ENCODE data around the gene FMN1. TPM values are rescaled to one million over a fixed set of nuclear protein-coding genes. Genes with fewer than 3 reads are reported as not detected.

Gene FMN1
- total RNA-seq, 2 donors from 2014 or later, result 5.4 to 9.4 TPM

DNA sequence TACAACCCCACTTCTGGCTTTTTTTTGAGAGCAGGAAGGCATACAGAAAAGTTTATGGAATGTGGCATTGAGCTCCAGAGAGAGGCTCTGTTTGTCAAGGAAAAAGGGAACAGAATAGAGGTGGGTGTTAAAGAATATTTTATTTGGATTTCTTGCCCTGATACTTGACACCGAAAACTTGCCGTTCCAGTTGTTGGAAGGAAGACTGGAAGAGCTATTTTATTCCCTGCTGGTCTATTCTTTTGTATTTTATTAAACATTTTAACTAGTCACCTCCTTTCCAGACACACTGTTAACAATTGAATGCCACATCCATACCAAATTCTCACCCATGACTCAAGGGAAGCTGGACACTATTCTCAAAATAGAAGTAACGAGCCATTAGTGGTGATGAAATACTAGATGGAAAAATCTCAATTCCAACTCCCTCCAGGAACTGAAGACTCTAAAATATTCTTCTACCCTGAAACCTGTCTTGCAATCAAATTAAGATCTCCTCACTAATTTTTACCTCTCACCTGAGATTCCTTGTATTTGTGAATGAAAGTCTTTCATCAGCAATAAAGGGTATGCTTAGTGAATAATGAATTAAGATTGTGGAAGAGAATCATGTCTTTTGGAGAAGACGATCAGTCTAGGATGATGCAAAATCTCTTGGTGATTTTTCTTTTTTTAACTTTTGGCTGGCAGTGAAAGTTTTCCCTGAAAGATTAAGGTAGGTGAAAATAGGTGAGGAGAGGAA is 448.2 kb downstream of the FMN1 start:
- DNase-seq (no peak), ATAC-seq (no peak)
- intact Hi-C loops (cut with DNase I), result no loop called here

DNA sequence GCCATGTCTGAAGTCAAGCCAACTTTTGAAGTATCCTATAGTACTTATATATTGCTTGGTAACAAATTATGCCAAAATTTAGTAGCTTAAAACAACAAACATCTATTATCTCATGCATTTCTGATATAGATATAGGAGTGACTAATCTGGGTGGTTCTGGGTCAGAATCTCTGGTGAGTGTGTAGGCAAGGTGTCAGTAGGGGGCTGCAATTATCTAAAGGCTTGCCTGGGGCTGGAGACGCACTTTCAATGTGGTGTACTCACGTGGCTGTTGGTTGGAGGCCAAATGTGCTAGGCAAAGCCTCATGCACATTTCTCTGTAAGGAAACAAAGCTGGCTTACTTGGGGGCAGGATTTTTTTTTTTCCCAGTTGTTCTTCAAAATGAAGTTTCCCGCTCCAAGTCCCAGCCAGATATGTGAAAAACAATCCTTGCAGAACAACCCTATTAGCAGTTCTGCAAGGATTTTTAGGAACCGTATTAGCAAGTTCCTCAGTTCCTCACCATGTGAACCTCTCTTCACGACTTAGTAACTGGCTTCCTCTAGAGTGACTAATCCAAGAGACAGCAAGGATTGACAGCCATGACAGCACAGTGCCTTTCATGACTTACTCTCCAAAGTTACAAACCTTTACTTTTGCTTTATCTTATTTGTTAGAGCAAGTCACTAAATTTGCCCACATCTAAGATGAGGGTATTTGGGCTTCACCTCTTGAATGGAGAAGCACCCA is 450.9 kb downstream of the FMN1 start:
- no peak for ATAC-seq
- intact Hi-C loops (cut with DNase I), result no loop called here
- DNase-seq, result no peak

DNA sequence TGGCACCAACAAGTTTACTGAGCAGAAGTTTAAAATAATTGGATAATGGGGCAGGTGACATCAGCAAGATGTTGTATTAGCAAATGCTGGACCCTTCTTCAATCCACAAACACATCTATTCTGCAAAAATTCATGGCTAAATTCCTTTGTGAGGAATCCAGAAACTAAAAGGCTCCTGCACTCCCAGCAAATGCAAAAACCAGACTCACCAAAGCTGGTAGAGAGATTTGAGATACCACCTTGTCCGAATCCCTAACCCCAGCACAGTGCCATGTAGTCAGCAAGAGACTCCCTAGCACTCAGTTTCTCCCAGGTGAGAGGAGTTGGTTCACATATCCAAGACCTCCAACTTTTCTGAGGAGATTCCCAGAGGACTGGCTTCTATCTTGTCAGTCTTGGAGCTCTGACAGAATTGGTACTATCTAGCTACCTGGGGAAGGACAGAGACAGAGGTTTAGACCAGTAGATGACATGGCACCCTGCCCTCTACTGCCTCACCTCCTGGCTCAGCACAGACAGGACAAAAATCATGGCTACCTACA is 454.9 kb downstream of the FMN1 start:
- DNase-seq (no peak), ATAC-seq (no peak)
- intact Hi-C loops (cut with DNase I), result no loop called here

DNA sequence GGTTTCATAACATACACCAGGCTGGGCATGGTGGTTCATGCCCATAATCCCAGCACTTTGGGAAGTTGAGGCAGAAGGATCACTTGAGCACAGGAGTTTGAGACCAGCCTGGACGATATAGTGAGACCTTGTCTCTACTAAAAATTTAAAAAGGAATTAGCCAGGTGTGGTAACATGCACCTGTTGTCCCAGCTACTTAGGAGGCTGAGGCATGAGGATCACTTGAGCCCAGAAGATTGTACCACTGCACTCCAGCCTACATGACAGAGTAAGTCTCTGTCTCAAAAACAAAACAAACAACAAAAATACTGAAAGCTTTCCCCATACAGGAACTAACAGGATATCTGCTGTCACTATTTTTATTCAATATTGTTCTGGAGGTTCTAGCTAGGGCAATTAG is 455.8 kb downstream of the FMN1 start:
- ATAC-seq, result no peak
- intact Hi-C loops (cut with DNase I), result no loop called here
- DNase-seq, result no peak

DNA sequence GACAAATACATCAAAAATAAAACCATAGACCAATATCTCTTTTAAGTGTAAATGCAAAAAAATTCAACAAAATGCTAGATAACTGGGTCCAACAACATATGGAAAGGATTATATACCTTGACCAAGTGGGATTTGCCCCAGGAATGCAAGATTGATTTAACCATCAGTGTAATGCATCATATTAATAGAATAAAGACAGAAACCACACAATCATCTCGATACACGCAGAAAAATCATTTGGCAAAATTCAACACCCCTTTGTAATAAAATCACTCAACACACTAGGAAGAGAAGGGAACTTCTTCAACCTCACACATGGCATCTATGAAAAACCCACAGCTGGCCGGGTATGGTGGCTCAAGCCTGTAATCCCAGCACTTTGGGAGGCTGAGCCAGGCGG is 457.2 kb downstream of the FMN1 start:
- intact Hi-C loops (cut with DNase I), result no loop called here
- ATAC-seq, result no peak

DNA sequence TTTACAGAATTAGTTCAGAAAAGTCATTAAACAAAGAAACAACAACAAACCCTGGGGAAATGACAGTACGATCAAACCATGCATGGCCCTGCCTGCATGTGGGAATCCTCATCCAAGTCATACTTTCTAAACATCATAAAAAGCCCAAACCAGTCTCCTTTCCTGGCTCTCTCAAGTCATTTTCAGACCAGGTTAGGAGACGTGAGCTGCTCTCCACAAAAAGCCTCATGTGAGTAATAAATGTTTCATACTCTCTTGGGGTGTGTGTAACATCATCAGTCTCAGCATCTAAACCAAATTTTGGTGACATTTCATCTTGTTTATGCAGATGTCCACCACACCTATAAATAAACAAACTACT is 457.8 kb downstream of the FMN1 start:
- no peak for ATAC-seq
- DNase-seq, result no peak
- intact Hi-C loops (cut with DNase I), result no loop called here

More for the DNA sequence above, 457.2 kb downstream of the FMN1 start:
- DNase-seq, result no peak

DNA sequence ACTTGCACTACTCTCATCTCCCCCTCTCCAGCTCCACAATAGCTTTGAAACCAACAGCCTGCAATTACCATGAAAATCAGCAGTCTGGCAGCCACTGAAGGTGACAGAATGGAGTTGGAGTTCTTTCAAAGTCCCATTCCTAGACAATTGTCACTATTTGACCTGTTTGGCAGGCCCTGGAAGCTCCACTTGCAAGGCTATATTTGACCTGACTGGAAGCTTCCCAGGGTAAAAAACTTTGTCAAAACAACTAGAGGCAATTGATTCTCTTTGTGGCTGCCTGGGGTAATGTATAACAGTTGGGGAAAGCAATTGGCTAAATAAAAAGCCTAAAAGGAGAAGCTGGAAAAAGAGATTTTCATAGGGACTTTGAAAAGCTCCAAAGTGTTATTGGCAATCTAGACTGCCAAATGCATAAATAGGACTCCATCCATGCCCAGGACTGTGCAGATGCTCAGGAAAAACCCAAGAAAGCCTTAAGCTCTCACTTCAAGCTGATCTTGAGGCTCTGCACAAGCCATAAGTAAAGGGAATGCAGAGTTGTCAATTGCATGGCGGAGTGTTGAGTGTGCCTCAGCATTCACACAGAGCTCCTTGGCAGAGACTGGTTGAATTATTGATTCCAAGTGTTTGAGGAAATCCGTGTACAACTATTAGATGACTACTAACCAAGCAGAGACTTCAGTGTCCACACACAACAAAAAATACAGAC is 458.4 kb downstream of the FMN1 start:
- DNase-seq (no peak), ATAC-seq (no peak)
- intact Hi-C loops (cut with DNase I), result no loop called here

DNA sequence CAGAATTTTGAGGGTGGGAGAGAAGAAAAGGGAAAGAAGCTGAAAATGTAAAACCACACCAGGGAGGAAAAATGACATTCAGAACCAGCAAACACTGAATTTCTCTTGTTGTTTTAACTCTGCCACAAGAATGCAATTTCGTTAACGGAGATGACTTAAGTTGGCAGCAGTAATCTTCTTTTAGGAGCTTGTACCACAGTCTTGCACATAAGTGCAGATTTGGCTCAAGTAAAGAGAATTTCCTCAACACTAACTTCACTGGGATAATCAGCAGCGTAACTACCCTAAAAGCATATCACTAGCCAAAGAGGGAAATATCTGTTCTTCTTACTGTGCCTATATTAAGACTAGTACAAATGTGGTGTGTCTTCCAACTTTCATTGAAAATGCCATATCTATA is 461.2 kb downstream of the FMN1 start:
- intact Hi-C loops (cut with DNase I), result no loop called here
- DNase-seq (no peak), ATAC-seq (no peak)

DNA sequence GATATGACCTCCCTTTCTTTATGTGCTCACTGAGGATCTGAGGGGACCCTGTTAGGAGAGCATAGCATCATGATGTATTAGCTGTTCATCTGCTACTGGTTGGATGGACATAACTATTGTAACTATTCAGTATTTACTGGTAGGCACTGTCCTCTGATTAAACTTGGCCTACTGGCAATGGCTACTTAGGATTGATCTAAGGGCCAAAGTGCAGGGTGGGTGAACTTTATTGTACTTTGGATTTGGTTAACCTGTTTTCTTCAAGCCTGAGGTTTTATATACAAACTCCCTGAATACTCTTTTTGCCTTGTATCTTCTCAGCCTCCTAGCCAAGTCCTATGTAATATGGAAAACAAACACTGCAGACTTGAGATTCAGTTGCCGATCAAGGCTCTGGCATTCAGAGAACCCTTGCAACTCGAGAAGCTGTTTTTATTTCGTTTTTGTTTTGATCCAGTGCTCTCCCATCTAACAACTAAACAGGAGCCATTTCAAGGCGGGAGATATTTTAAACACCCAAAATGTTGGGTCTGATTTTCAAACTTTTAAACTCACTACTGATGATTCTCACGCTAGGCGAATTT is 461.8 kb downstream of the FMN1 start:
- ATAC-seq (no peak), DNase-seq (no peak)
- intact Hi-C loops (cut with DNase I), result no loop called here

DNA sequence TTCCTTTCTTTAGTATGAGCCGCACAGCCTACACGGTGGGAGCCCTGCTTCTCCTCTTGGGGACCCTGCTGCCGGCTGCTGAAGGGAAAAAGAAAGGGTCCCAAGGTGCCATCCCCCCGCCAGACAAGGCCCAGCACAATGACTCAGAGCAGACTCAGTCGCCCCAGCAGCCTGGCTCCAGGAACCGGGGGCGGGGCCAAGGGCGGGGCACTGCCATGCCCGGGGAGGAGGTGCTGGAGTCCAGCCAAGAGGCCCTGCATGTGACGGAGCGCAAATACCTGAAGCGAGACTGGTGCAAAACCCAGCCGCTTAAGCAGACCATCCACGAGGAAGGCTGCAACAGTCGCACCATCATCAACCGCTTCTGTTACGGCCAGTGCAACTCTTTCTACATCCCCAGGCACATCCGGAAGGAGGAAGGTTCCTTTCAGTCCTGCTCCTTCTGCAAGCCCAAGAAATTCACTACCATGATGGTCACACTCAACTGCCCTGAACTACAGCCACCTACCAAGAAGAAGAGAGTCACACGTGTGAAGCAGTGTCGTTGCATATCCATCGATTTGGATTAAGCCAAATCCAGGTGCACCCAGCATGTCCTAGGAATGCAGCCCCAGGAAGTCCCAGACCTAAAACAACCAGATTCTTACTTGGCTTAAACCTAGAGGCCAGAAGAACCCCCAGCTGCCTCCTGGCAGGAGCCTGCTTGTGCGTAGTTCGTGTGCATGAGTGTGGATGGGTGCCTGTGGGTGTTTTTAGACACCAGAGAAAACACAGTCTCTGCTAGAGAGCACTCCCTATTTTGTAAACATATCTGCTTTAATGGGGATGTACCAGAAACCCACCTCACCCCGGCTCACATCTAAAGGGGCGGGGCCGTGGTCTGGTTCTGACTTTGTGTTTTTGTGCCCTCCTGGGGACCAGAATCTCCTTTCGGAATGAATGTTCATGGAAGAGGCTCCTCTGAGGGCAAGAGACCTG is 463.5 kb downstream of the FMN1 start:
- DNase-seq, result peak; percentile 27
- ATAC-seq, result peak in 1 of 2 donors; percentile 30
- intact Hi-C loops (cut with DNase I), result no loop called here

DNA sequence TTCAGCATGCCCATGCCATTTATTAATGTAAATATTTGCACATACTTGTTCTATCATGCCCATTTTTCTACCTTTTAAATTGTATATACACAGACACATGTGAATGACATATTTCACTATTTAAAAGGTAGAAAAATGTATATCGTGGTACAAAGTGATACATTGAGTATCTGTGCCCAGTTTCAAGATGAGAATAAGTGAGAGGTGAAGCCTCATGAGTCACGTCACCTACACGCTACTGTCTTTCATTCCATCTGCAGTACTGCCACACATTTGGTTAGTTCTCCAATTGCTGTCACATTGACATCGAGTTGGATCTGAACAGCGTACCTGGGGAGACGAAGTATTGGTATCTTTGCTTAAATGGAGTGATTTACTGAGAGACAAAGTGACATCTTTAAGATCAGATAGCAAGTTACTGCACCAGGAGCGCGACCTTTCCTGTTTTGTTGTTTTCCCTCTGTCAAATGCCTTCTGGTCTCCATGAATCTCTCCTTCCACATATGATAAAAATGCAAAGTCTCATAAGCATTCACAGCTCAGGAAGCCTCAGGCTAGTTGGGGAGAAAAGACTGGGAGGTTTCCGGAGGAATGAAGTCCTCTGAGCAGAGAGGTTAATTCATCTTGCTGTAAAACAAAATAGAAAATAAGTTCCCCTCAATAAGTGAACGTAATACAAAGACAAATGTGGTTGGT is 464.7 kb downstream of the FMN1 start:
- intact Hi-C loops (cut with DNase I), result no loop called here
- DNase-seq (no peak), ATAC-seq (no peak)

DNA sequence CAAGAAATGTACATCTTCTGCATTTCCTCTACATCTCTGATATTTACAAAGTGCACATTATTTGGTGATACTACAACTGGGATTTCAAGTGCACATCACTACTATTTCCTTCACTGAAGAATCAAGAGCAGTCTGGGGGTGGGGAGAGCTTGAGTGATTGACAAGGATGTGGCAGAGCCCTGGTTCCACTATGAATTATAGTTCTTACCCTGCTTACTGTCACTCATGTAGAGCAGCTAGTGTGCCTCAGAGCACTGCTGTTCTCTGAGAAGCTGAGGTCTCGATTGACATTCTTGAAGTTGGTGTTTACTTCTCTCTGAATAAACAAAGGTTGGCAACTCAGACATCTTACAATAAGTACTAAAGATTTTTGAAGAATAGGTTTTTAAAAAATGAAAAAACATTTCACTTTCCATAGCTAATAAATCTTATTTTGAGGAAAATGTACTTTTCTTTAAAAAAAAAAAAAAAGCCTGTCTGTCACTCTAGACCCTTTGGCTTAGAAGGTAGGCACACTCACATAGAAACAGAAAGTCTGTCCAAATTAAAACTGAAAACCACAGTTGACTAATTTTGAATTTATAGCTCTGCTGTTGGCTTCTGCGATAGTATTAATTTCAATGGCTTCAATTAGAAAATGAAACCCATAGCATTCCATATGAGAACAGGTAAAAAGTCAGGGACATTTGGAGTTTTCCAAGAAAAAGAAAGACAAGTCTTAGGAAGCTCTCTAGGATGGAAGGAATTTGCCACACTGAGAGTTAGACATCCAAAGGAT is 471.2 kb downstream of the FMN1 start:
- ATAC-seq (no peak), DNase-seq (no peak)
- intact Hi-C loops (cut with DNase I), result no loop called here

DNA sequence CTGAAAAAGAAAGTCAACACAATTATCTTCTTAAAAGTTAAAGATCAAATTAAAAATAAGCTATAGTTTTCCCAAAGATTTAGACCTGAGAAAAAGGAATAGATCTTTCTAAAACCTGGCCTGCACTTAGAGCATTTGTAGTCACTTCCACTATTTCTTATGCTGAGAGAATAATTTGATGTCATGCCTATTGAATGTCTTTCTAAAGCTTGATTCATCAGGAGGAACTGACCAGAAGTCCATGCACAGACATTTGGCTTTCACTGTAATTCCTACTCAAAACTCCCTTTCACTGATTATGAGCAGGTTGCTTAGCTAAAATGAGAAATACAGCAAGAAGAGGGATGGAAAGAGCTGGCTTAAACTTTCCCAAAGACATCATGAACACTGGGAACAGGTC is 472.4 kb downstream of the FMN1 start:
- ATAC-seq (no peak), DNase-seq (no peak)
- intact Hi-C loops (cut with DNase I), result no loop called here

DNA sequence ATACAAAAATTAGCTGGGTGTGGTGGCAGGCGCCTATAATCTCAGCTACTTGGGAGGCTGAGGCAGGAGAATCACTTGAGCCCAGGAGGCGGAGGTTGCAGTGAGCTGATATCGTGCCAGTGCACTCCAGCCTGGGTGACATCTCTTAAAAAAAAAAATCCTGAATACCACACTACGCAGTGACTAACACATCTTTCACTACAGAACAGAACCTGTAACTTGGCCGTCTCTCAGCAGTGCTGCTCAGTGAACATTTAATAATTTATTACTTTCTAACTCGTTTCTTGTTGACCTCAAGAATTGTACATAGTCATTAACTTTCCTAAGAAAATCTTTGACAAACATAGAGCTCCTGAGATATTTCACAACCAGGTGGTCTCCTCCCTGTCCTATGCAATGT is 472.9 kb downstream of the FMN1 start:
- DNase-seq, result no peak
- no peak for ATAC-seq
- intact Hi-C loops (cut with DNase I), result no loop called here

DNA sequence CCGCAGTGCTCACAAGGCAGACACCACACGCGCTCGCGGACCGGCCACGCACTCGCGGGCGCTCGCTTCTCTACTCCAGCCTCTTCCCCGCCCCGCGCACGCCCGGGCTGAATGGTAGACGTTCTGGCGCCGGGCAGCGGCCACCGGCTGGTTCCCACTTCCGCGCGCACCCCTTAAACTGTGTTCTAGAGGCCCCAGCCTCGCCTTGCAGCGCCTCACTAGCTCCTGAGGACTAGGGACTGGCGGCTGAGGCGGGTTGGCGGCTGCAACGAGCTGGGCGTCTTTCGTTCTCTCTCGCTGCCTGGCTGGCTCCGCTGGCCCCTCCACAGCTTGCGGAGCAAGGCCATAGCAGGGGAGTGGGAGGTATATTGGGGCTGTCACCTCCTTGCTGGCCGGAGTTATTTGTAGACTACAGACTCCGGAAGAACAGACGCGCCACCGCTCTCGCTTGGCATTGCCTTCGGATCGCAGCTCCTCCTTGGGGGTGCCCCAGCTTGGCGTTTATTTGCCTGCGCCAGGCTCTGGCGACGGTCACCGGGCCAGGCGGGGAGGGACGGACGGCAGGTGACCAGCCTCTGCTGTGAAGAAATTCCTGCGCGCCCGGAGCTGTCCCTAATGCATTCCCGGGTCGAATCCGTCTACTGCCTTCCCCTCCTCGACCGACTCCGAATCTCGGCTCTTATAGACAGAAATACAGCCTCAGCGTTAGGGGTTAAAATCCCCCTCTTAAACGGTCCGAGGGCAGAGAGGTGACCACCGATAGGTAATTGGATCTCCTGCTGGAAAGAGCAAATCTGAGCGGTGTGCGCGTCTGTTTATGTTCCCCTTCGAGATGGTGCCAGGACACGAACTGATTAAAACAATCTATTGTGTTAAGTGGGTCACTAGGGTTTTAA is 475.4 kb downstream of the FMN1 start:
- DNase-seq (no peak), ATAC-seq (peak in 1 of 2 donors; percentile 27)
- intact Hi-C loops (cut with DNase I), result no loop called here

DNA sequence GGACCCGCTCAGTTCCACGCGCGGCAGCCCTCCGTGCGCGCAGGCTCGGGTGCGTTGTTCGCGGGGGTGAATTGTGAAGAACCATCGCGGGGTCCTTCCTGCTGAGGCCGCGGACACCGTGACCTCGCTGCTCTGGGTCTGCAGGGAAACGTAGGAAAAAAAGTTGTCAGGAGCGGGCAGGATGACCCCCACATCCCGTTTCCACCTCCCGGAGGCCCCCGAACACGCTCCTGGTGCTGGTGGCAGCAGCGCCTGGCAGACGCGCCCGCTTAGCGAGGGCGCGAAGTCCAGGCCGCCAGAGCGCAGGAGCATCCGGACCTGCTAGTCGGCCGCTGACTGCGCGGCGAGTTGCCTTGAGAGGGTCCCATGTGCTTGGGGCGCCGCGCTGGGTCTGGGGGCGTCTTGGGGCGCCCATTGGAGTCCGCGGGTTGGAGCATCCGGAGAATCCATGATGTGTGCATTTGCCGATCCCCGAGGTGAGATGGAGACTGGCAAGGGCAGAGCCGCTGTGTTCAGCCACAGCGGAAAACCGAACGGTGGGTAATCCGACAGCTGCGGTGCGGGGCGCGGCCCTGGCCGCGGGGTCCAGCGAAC is 476.2 kb downstream of the FMN1 start:
- ATAC-seq (no peak), DNase-seq (no peak)
- intact Hi-C loops (cut with DNase I), result no loop called here

All from left cardiac atrium (tissue), 4 donors.